Stimulated activated CD4-positive, alpha-beta T cell treated with anti-CD3 and anti-CD28 coated beads, Interleukin-15, amount 100 ng/mL, for 24 hours (primary cell): ENCODE data around the gene SERHL2.
"Not testable (repeated sequence)": the region's sequence is repeated elsewhere in the genome, so short reads cannot be mapped to it uniquely, and the experiment has no call there.

Source experiments
- DNase-seq: peaks from one replicate; pipeline ENCODE4 v3.0.0-alpha.2; 2020

Gene SERHL2

DNA sequence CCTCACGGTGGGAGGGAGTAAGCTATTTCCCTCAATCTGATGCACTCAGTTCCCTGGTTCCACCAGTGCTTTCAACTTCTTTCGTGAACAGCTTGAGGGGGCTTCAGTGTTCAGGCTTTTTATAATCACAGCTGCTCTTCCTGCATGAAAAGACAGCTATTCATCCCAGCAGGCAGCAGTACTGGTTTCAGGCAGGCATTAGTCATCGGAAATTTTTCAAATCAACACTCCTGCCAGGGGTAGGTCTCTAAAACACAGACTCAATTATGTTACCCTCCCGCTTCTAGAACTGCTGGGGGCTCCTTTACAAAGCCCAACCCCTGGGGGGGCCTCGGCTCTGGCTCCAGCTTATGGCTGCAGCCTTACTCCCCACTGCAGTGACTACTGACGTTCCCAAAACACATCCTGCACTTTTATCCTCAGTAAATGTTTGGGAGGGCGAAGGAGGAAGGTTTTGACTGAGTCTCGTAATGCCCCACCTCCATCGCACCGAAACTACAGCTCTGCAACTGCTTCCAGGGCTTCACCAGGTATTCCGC is 55.1 kb downstream of the SERHL2 start:
- DNase-seq = peak; percentile 15

DNA sequence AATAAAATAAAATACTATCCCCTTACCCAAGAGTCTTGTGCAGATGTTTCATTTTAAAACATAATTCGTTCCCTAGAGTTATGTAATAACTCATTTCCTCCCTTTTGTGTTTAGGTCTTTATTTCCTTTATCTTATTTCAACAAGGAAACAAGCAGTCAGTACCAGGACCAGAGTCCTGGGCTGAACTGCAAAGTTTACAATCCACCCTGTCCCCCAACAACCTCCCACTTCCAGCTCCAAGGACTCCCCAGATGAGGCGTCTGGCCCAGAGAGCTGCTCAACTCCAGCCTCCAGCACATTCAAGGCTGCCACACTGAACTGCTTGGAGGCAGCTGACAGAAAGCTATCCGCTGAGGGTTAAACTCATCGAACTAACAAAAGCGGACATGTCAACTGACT is 56.4 kb downstream of the SERHL2 start:
- DNase-seq = no peak

DNA sequence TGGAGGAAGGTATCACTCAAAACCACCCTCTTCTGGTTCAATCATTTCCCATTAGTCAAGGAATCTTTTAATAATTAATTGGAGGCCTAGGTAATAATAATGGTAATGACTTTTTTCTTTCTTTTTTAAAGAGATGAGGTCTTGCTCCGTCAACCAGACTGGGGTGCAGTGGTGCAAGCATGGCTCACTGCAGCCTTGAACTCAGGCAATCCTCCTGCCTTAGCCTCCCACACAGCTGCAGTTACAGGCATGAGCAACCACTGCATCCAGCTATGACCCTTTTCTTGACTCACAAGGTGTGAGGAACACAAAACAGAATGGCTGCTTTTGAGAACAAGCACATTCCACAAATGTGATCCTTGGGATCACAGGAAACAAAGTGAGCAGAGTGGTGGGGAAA is 57.3 kb downstream of the SERHL2 start:
- no peak for DNase-seq

DNA sequence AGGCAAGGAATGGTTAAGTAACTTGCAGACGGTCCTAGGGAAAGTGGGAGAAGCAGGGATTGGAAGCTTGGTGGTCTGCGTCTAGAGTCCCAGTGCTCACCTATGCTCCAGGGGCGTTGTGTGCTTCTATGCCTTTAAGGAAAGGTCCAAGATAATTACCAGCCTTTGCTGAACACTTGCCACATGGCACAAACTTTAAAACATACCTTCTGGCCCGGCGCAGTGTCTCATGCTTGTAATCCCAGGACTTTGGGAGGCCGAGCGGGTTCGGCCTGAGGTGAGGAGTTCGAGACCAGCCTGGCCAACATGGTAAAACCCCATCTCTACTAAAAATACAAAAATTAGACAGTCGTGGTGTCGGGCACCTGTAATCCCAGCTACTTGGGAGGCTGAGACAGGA is 58.6 kb downstream of the SERHL2 start:
- no peak for DNase-seq

DNA sequence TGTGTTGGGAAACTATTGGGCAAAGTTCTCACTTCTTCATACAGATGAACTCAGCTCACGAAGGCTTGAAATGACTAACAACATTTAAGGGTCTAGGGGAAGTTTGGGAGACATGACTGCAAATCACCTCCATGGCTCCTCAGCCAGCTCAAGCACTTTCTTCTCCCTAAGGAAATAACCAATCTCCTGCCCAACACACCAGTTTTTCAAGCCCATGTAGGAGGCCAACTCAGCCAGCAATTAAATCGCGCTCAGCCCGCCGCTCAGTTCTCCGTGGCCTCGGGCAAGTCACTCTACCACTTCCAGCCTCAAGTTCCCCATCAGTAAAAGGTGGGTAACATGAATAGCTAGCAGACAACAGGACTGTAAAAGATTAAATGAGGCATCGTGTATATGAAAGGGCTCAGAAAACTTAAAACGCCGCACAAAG is 60.1 kb downstream of the SERHL2 start:
- peak; percentile 34 for DNase-seq

DNA sequence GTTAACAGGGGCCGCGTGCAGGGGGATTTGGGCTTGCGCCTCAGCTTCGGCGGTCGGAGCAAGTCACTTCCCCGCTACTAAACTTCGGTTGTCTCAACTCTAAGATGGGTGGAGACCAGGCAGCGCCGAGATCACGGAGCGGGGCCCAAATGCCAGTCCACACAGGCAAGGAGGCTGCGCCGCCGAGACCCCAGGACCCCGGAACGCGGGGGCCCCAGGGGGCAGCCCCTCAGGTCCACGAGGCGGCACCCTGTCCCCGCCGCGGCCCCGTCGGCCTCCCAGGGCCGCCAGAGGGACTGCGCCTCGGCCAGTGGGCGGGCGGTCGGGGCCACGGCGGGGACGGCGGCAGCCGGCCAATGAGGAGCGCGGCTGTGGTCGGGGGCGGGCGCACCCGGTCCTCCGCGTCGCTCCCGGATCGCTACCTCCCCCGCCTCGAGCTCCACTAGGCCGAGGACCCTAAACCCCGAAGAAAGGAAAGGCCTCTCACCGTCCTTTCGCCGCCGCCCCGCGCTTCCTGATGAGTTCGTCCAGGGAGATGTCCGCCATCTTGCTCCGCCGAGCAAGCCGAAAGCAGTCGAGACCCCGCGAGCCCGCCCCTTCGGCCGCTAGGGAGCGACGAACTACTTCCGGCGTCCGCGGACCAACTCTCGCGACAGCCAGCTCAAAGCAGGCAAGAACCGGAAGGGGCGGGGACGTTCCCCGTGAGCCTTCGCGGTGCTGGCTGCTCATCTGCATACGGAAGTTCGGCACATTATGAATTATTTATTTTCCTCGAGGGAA is 60.7 kb downstream of the SERHL2 start, which contains the start of gene POLDIP3:
POLDIP3 (minus strand) TSS at position 572 of the 780 bp plus-strand sequence; CDS start at position 546, 26 bp downstream.
- DNase-seq = peak; percentile 99

DNA sequence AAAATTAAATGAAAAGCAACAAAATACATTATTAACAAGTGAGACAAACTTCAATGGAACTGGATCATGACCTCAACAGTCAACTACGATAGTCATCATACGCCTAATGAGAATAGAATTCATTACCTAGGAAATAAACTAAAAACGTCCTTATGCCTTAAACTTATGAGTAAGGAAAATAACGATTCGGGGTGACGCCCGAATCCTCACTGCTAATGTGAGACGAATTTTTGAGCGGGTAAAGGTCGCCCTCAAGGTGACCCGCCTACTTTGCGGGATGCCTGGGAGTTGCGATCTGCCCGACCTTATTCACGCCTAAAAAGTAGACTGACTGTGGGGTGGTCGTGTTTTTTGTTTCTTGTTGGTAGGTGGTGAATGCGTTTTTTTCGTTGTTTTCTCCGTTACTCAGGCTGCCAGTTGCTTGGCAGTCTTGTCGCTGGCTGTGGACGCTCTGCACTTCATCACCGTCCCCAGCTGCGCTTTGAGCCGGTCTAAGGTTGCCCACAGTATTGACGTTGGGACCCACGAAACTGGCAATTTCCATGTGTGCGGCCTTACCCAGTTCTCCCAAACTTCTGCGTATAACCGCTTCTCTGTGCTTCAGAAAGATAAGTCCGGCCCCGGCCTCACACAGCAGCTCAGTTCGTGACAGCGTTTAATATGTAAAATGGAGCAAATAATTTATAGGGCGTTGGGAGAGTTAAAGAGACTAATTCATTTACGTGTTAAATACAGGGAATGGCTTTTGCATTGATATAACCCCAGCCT is 61.5 kb downstream of the SERHL2 start:
- peak; percentile 92 for DNase-seq

DNA sequence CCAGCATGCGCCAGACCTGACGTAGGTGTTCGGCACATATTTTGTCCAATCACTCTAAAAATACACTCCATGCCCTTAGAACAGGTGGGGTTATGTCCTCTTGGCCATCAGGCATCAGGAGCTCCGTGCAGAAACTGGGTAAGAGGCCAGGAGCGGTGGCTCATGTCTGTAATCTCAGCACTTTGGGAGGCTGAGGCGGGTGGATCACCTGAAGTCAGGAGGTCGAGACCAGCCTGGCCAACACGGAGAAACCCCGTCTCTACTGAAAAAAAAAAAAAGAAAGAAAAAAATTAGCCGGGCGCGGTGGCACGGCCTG is 62.1 kb downstream of the SERHL2 start:
- not testable (repeated sequence) for DNase-seq

DNA sequence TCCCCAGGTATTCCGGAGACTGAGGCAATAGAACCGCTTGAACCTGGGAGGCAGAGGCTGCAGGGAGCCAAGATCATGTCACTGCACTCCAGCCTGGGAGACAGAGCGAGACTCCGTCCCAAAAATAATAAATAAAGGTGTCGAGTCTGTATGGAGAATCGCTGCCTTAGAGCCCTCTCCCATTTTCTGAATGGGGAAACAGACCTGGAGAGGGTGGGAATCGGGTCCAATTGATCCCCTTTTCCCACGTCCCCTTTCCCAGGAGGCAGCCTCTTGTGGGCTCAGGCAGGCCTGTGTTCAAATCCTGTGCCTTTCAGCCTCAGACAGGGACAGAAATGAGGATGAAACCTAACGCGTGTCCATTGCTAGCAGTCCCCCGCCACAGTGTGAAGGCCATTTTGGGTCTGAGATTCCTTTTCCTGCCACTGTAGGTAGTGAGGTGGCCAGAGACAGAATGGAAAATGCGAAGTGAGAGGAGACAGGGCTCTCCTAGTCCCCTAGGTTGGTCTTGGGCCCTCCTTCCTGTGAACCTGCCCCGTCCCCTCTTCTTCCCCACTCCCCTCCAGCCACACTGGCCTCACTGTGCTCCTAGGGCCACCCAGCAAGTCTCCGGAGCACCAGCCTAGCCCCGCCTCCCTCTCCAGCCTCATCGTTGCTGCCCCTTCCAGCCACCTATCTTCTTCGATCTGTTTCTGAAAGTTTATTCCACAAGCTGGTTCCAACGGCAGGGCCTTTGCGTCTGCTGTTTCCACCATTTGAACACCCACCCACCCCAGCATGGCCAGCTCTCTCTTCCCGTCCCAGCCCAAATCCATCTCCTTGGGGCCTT is 63.6 kb downstream of the SERHL2 start:
- no peak for DNase-seq

DNA sequence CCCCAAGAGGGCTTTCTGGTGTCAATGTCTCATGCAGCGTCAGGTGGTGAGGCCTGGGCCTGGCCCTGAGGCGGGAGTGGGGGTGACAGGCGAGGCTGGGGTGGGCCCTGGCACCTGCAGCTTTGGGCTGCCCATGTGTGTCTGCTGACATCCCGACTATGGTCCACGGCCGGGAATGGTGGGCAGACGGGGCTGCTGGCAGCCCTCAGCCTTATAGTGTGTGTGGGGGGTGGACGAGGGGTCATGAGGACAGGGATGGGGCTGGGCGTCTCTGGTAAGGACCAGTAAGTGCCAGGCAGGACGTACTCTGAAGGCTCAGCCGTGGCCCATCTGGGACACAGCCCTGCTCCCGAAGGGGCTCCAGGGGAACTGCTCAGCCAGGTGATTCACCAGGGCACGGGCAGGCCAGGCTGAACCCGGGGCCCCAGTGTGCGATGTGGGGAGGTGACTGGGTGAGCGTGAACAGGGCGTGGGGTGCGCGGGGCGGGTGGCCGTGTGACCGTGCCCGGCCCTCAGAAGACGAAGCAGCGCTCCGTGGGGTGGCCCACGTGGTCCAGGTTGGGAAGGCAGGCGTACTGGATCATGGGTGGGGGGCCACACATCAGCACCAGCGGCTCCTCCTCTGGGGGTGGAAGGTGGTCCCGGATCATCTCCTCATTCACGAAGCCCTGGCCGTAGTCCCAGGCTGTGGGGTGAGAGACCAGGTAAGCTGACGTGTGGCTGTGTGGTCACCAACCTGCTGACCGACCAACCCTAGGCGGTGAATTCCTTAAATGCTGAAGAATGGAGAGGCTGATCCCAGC is 65.7 kb downstream of the SERHL2 start:
- no peak for DNase-seq

DNA sequence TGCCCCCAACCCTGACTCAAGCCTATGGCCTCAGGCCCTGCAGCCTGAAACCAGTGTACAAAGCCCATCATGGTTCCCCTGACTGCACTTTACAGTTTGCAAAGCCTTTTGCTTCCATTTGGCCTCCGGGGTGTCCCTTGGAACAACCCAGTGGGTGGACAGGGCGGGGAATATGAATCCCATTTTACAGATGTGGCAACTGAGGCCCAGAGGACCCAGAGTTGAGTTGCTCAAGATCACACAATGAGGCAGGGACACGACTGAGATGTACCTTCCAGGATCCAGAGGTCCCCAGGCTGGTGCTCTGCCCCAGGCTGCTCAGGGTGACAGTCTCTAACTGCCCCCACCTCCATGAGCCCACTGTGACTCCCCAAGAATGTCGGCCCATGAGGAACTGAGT is 66.3 kb downstream of the SERHL2 start:
- DNase-seq = no peak

DNA sequence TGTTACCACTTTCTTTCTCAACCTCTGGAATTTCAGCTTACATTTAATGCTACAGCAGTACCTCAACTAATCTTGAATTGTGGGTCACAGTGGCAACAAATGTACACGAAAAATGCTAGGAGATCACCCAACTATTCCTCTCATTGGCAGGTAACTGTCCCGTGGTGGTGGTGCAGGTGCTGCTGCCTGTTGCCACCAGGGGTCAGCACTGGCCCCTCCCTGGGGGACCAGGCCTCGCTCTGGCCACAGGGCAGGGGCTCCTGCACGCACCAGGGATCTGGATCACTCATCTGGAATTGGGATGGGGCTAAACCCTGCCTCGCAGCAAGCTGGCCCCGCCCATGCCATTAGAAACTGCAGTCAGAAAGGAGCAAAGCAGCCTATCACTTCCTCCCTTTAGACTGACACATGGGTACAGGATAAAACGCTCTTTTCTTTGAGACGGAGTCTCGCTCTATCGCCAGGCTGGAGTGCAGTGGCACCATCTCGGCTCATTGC is 67.8 kb downstream of the SERHL2 start:
- peak; percentile 65 for DNase-seq

DNA sequence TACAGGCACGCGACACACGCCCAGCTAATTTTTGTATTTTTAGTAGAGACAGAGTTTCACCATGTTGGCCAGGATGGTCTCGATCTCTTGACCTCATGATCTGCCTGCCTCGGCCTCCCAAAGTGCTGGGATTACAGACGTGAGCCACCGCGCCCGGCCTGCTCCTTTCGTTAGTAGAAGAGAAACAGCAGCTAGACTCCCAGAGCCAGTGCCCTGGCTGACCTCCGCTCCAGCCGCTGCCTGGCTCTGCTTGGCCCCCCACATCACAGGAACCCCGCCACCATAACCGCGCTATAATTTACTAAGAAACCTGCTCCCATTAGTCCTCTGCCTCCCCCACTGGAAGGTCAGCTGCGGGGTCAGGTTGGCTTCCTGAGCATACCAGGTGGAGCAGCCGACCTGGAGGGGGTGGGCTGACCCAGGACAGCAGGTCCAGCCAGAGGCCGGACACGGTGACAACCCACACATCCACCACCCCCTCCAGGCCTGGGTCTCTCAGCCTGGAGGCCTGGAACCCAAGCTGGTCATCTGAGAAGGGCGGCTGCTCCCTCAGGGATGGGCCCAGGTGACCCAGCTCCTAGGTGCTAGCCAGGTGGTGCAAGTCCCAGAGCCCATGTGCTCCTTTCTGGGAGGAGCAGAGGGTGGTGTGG is 68.4 kb downstream of the SERHL2 start:
- no peak for DNase-seq

DNA sequence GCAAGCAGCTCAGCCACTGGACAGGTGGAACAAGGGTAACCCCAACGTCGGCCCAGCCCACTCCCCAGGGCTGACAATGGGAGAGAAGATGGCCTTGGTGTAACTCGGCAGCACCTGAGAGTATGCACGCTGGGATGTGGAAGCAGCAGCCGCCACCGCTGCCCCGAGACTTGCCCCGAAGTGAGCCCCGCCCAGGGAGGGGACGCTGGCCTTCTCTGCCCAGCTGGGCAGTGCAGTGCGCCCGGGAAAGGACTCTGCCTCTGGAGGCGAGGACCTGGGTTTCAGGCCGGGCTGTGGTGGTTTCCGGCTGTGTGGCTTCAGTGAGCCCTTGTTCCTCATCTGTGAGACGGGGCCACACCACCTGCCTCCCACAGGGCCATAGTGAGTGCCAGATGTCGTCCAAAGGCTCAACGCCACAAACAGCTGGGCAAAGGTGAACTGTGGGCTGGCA is 69.6 kb downstream of the SERHL2 start:
- no peak for DNase-seq
